OCI-LY1 (cell line): ENCODE data around the gene OLFM4.

Source experiments
- EZH2 ChIP-seq: fragments of 200-600 bp; sonication (generic), shearing (Covaris generic); IDR thresholded peaks from 2 replicates; pipeline ENCODE4 v1.8.0; 2017; ENCODE audit warnings: borderline replicate concordance, mixed run types, mild to moderate bottlenecking, antibody characterized with exemption, low read length, moderate library complexity, mixed read lengths
- TF ChIP-seq, protein P1 (sequence below): fragments of 200-600 bp; sonication (generic), shearing (Covaris generic); IDR thresholded peaks from 2 replicates; pipeline ENCODE4 v1.5.1; 2017; ENCODE audit warnings: mild to moderate bottlenecking, antibody characterized with exemption, low read length, moderate library complexity, mixed read lengths

DNA sequence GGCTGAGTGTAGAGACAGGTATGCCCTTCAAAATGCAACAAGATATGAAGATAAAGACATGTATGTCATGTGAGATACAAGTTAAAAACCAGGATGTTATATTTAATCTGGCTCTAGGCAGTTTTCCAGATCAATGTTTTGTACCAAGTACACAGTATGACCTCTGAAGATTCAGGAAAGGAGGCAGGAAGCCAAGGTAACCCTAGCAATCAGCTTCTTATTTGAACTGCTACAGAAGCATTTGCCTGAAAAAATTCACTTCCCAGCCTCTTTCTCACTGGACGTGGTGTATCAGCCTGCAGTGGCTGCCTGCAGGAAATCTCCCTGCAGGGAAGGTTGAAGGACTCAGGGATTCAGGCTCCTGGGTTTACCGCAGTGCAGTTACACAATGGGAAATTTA lies 24.1 kb downstream of the OLFM4 start:
- TF ChIP-seq, protein P1, sequence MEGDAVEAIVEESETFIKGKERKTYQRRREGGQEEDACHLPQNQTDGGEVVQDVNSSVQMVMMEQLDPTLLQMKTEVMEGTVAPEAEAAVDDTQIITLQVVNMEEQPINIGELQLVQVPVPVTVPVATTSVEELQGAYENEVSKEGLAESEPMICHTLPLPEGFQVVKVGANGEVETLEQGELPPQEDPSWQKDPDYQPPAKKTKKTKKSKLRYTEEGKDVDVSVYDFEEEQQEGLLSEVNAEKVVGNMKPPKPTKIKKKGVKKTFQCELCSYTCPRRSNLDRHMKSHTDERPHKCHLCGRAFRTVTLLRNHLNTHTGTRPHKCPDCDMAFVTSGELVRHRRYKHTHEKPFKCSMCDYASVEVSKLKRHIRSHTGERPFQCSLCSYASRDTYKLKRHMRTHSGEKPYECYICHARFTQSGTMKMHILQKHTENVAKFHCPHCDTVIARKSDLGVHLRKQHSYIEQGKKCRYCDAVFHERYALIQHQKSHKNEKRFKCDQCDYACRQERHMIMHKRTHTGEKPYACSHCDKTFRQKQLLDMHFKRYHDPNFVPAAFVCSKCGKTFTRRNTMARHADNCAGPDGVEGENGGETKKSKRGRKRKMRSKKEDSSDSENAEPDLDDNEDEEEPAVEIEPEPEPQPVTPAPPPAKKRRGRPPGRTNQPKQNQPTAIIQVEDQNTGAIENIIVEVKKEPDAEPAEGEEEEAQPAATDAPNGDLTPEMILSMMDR = no peak
- TF ChIP-seq EZH2 = no peak
